NCI-H128 (cell line): Measurements from ENCODE around the gene CSF1.
"Not testable (repeated sequence)": the region's sequence is repeated elsewhere in the genome, so short reads cannot be mapped to it uniquely, and the experiment has no call there.

ENCODE experiments used
- DNase-seq: peaks from one replicate; lab custom pipeline; 2025; ENCODE audit not compliant: unreplicated experiment; lab: John Stamatoyannopoulos, UW

Gene CSF1

GRCh38 chr1:109918671-109919070, 8.0 kb downstream of the CSF1 start:
- no peak for DNase-seq

- DNase-seq, result no peak
These were observed 8.7 kb downstream of the CSF1 start for GRCh38 chr1:109919303-109919702.

GRCh38 chr1:109920391-109920790, 9.7 kb downstream of the CSF1 start:
- not testable (repeated sequence) for DNase-seq

GRCh38 chr1:109922326-109922725, 11.7 kb downstream of the CSF1 start:
- DNase-seq, result no peak

GRCh38 chr1:109923131-109923945, 12.7 kb downstream of the CSF1 start:
- DNase-seq, result no peak

GRCh38 chr1:109923946-109924275, 13.3 kb downstream of the CSF1 start:
- no peak for DNase-seq

- no peak for DNase-seq
These were observed 13.7 kb downstream of the CSF1 start for GRCh38 chr1:109924316-109924715.

GRCh38 chr1:109925159-109925990, 14.7 kb downstream of the CSF1 start:
- no peak for DNase-seq

GRCh38 chr1:109926662-109927300, 16.1 kb downstream of the CSF1 start:
- no peak for DNase-seq

- no peak for DNase-seq
These were observed 16.7 kb downstream of the CSF1 start for GRCh38 chr1:109927356-109927755.

- no peak for DNase-seq
These were observed 17.3 kb downstream of the CSF1 start for GRCh38 chr1:109927911-109928321.

- DNase-seq, result no peak
These were observed 18.0 kb downstream of the CSF1 start for GRCh38 chr1:109928591-109929111.

- no peak for DNase-seq
These were observed 18.5 kb downstream of the CSF1 start for GRCh38 chr1:109929170-109929569.

- DNase-seq, result no peak
These were observed 19.1 kb downstream of the CSF1 start for GRCh38 chr1:109929588-109930251.

GRCh38 chr1:109930252-109930993, 19.8 kb downstream of the CSF1 start:
- no peak for DNase-seq

GRCh38 chr1:109931189-109931731, 20.6 kb downstream of the CSF1 start:
- no peak for DNase-seq

GRCh38 chr1:109931911-109932636, 21.4 kb downstream of the CSF1 start:
- no peak for DNase-seq

- DNase-seq, result no peak
These were observed 22.0 kb downstream of the CSF1 start for GRCh38 chr1:109932679-109933078.
